ENCODE data around the gene GPHB5.
"Not testable (repeated sequence)": the region's sequence is repeated elsewhere in the genome, so short reads cannot be mapped to it uniquely, and the experiment has no call there.

GPHB5 gene

DNA sequence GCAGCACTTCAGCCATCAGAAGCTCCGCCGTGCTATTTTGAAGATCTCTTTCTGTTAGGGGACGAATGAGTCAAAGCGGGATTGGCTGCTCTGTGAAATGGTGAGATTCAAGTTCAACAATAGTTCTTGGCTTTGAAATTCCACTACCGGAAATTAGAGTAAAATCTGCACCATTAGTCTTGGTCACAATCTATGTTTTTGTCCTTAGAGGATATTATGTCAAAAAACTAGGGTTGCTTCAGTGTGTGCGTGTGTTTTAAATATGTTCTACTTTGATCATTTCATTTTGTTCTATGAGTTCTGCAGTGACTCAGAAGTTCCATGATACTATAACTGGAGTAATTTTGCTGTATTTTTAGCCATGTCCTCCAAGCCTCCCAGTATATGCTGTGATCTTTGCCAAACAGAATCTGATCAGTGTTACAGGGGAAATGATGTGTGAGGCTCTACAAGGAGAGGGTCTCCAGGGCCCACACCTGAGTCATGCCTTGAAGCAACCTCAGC, 22.6 kb downstream of the GPHB5 start:
- in situ Hi-C loops (cut with HindIII; ENCODE audit: low sequenced_read_pairs), result no loop called here

DNA sequence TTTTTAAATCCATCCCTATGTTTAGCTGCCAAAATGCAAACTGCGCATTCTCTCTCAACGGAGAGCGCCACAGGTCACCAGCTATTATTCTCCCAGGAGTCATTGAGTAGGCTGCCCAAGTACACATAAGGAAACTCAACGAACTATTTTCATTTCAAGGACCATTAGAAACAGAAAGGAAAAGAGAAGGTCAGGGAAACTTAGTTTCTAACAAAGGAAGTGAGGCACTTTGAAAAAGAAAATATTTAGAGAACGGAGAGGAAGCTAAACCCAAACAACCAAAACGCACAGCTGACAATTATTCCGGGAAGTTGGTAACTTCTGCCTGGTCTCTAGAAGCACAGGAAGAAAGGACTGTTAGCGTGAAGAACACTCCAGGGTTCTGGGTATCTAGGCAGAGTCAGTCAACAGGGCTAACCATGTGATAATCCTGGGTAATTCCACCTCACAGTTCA, 23.5 kb downstream of the GPHB5 start:
- in situ Hi-C loops (cut with HindIII; ENCODE audit: low sequenced_read_pairs), result no loop called here

- in situ Hi-C loops (cut with HindIII; ENCODE audit: low sequenced_read_pairs), result no loop called here
Measured at GRCh38 chr14:63292805-63293204, 25.9 kb downstream of the GPHB5 start.

DNA sequence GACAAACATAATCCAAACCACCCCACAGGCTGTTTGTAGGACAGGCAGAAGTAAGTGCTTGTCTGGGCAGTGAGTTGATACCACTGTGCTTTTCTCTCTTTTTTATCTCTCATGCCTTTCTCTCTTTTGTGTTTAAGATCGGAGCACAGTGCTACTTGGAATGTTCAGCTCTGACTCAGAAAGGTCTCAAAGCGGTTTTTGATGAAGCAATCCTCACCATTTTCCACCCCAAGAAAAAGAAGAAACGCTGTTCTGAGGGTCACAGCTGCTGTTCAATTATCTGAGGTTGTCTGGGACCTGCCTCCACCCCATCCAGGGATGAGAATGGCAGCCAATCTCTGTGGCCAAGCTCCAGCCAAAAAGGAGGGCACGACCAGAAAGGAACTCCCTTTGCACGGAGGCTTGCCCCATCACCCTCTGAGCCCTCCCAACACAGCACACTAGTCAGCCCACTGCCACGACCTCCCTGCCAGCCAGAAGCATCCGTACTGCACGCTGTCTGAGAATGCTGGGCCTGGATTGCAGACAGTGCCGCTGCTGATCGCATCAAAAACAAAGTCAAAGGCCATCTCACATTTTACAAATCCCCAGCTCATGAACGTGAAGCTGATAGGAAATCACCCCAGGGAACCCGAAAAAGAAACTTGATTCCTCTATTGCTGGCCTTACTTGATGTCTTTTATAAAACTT, 27.8 kb downstream of the GPHB5 start:
- in situ Hi-C loops (cut with HindIII; ENCODE audit: low sequenced_read_pairs), result no loop called here

GRCh38 chr14:63288853-63289252, 29.9 kb downstream of the GPHB5 start:
- in situ Hi-C loops (cut with HindIII; ENCODE audit: low sequenced_read_pairs), result no loop called here

GRCh38 chr14:63287666-63288483, 30.9 kb downstream of the GPHB5 start:
- in situ Hi-C loops (cut with HindIII; ENCODE audit: low sequenced_read_pairs), result no loop called here

DNA sequence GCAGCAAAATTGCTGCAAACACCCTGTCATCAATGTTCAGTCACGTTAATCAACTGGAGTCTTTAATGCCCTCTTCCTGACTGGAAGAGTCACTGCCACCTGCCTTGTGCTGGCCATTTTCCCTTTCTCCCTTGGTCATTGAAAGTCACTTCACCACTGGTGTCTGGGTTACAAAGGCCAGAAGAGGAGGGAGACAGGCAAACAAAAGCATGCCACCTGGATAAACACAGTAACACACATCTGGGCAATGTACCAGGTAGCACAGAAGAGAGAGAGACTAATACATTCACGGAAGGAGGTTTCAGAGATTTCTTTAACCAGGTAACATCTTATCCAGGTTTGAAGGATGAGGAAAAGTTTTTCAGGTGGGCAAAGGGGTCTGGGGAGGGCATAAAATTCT, 32.7 kb downstream of the GPHB5 start:
- in situ Hi-C loops (cut with HindIII; ENCODE audit: low sequenced_read_pairs), result no loop called here

DNA sequence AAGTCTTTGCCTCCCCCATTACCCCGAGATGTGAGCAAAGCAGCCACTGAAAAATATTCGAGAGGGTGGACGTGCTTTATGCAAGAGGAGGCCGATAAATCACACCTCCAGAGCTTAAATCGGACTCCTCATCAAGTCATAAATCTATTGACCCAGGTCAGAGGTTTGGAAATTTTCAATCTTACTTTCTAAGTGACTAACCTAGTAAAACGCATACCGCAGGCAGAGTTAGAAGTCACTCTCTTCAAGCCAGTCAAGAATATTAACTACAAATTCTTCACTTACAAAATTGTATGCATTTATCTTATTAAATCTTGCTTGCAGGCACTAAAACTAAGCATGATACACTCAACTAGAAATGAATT, 34.9 kb downstream of the GPHB5 start:
- in situ Hi-C loops (cut with HindIII; ENCODE audit: low sequenced_read_pairs), result no loop called here

- in situ Hi-C loops (cut with HindIII; ENCODE audit: low sequenced_read_pairs), result no loop called here
Measured at GRCh38 chr14:63282997-63283883, 35.5 kb downstream of the GPHB5 start.

DNA sequence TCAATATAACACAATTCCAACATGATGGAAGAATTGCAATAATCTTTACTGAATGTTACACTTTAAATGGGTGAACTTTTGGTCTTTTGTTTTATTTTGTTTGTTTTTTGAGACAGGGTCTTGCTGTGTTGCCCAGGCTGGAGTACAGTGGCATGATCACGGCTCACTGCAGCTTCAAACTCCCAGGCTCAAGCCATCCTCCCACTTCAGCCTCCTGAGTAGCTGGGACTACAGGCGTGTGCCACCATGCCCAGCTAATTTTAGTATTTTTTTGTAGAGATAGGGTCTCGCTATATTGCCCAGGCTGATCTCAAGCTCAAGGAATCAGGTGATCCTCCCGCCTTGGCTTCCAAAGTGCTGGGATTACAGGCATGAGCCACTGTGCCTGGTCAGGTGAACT, 38.8 kb downstream of the GPHB5 start:
- in situ Hi-C loops (cut with HindIII; ENCODE audit: low sequenced_read_pairs), result not testable (repeated sequence)

DNA sequence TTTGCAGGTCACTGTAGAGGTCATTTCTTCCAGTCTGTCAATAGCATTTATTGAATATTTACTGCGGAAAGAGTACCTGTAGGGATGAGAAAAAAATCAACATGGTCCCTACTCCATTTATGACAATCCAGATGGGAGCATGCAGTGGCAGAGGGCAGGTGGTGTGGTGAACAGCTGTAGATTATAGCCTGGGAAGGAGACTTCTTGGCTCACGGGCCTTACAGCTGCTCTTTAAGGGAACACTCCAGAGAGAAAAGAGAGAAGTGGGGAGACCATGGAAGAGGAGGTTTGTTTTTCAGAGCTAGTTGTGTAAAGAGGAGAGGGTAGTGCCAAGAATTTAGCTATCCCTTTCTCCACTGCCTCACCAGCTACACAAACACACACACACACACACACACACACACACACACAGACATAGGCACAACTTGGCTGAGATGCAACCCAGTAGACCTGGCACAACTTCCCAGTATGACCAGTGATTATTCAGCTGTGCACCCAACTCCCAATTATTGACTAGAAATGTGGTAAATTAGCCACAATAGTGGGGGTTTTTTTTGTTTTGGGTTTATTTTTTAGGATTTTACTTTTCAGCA, 41.0 kb downstream of the GPHB5 start:
- in situ Hi-C loops (cut with HindIII; ENCODE audit: low sequenced_read_pairs), result no loop called here

DNA sequence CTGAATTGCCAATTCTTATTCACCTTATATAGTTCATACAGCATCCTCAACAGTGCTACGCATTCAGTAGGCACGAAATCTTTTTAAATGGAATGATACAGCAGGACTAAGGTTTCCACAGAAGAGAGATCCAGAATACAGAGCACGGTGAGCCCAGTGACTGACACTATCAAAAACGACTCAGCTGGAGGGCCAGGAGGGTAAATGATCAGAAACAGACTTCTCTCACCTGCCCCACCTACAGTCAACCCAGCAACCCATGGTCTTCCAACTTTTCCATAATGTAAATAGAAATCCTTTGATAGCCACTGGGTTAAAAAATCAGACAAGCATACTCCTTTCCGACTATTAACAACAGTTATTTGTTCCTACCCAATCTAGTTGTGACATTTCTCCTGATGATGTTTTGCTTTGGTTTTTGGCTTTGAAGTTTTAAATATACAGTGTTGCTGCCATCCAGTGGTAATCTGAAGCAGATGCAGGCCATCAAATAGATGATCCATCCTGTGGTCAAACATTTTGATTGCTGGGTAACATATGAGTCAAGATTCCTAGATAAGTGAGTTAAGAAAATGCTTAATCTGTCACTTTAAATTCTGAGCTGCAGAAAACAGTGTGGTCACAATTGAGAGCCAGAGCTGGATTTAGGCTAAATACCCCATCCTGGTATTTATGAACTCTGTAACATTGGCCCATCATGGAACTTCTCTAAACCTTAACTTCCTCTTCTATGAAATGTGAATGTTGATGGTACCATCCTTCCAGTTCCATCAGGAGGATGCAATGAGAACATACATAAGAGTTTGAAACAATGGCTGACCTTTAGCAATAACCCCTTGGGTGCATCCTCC, 42.0 kb downstream of the GPHB5 start:
- in situ Hi-C loops (cut with HindIII; ENCODE audit: low sequenced_read_pairs), result no loop called here

- in situ Hi-C loops (cut with HindIII; ENCODE audit: low sequenced_read_pairs), result no loop called here
Measured at GRCh38 chr14:63276016-63276415, 42.7 kb downstream of the GPHB5 start.

GRCh38 chr14:63275611-63276010, 43.1 kb downstream of the GPHB5 start:
- in situ Hi-C loops (cut with HindIII; ENCODE audit: low sequenced_read_pairs), result no loop called here

GRCh38 chr14:63273717-63274655, 44.7 kb downstream of the GPHB5 start:
- in situ Hi-C loops (cut with HindIII; ENCODE audit: low sequenced_read_pairs), result no loop called here

DNA sequence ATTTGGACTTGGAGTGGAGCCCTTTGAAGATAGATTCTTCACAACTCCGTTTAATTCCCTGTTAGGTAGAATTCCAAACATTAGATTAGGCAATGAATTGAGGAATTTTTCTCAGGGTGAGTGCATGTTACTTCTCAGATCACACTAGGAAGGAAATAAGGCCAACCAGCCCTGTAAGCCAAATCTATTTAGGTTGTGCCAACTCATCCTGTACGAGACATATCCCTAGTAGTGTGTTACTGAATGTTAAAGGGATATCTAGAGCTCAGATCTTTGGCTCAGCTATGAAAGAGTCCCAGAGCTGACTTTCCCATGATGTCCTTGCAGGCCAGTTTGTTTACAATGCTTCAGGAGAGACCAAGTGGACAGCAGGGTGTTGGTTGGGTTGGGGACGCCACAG, 45.6 kb downstream of the GPHB5 start:
- in situ Hi-C loops (cut with HindIII; ENCODE audit: low sequenced_read_pairs), result no loop called here

- in situ Hi-C loops (cut with HindIII; ENCODE audit: low sequenced_read_pairs), result no loop called here
Measured at GRCh38 chr14:63269561-63270225, 49.0 kb downstream of the GPHB5 start.

DNA sequence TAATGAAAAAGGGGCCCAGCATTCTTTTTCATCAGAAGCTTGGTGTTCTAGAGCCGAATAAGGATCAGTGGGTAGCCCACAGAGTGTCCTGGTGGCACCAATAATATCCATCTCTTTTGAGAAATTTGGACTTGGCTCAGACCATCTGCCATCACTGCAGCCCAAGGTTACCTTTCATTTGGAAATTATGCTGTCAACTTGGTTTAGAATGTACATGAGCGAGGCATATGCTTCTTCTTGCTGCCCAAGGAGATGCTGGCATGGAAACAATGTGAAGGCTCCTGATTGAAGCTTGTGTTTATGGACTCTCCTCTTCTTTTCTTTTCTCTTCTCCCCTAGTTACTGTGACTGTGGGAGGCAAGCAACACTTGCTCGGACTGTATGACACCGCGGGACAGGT, 50.0 kb downstream of the GPHB5 start:
- in situ Hi-C loops (cut with HindIII; ENCODE audit: low sequenced_read_pairs), result no loop called here
